Measurements from ENCODE around the gene ZNF496. TPM values are rescaled to one million over a fixed set of nuclear protein-coding genes. Genes with fewer than 3 reads are reported as not detected.
A peak's percentile ranks its signal among the peaks of the same experiment; 100 is the strongest.
"Not testable (repeated sequence)": the region's sequence is repeated elsewhere in the genome, so short reads cannot be mapped to it uniquely, and the experiment has no call there.

ZNF496 gene
- total RNA-seq = 1 to 10 TPM; 5.4 to 8.1 TPM
- total RNA-seq = 9.6 to 12.3 reads per million in 2 donors

- H3K27me3 Mint-ChIP-seq = no peaks in the 10 kb centered on the region
- H3K4me1 Mint-ChIP-seq = peaks cover 18% of the 10 kb centered on the region
- no peaks in the 10 kb centered on the region for H3K9me3 ChIP-seq (ENCODE audit: control insufficient read depth, low read length, poor library complexity, severe bottlenecking)
- peak within 1 kb of the TSS; percentile 32 for H3K27ac Mint-ChIP-seq
- DNase-seq = peak in 2 of 3 donors; percentile 11 to 23
- peaks cover 2% of the 10 kb centered on the region for H3K36me3 Mint-ChIP-seq (ENCODE audit: low read depth)
- H3K4me3 Mint-ChIP-seq = peak within 1 kb of the TSS; percentile 96
- peak; percentile 67 for ATAC-seq
Measured at GRCh38 chr1:247331525-247332214, at the start of gene ZNF496. ZNF496 (minus strand) TSS chr1:247331867; CDS start chr1:247329578, 2,289 bp downstream.

- DNase-seq (no peak), ATAC-seq (no peak)
- Mint-ChIP-seq H3K4me1 (peaks cover 3% of the 10 kb centered on the region), H3K27me3 (peaks cover 11% of the 10 kb centered on the region), H3K4me3 (no peak overlapping the region), H3K36me3 (ENCODE audit: low read depth) (no peaks in the 10 kb centered on the region), H3K27ac (no peak overlapping the region)
- H3K9me3 ChIP-seq (ENCODE audit: control insufficient read depth, low read length, poor library complexity, severe bottlenecking) = no peaks in the 10 kb centered on the region
Measured at GRCh38 chr1:247378334-247379073, 46.8 kb upstream of the ZNF496 start.

- DNase-seq; H3K4me3 Mint-ChIP-seq; ATAC-seq; H3K9me3 ChIP-seq (ENCODE audit: control insufficient read depth, low read length, poor library complexity, severe bottlenecking); H3K27ac Mint-ChIP-seq; H3K36me3 Mint-ChIP-seq (ENCODE audit: low read depth); H3K4me1 Mint-ChIP-seq: not testable (repeated sequence)
- H3K27me3 Mint-ChIP-seq = peaks cover 12% of the 10 kb centered on the region
Measured at GRCh38 chr1:247377656-247378055, 46.0 kb upstream of the ZNF496 start.

GRCh38 chr1:247376659-247377058, 45.0 kb upstream of the ZNF496 start:
- no peak for ATAC-seq
- Mint-ChIP-seq H3K27ac (no peak overlapping the region), H3K36me3 (ENCODE audit: low read depth) (no peaks in the 10 kb centered on the region)

GRCh38 chr1:247375747-247376146, 44.1 kb upstream of the ZNF496 start:
- Mint-ChIP-seq H3K27ac (no peak overlapping the region), H3K36me3 (ENCODE audit: low read depth) (no peaks in the 10 kb centered on the region), H3K4me1 (peaks cover 3% of the 10 kb centered on the region), H3K4me3 (no peak overlapping the region), H3K27me3 (peaks cover 23% of the 10 kb centered on the region)
- ATAC-seq = no peak
- DNase-seq = no peak
- H3K9me3 ChIP-seq (ENCODE audit: control insufficient read depth, low read length, poor library complexity, severe bottlenecking) = no peaks in the 10 kb centered on the region

More at GRCh38 chr1:247376659-247377058, 45.0 kb upstream of the ZNF496 start:
- no peak for DNase-seq
- Mint-ChIP-seq H3K4me1 (peaks cover 3% of the 10 kb centered on the region), H3K4me3 (no peak overlapping the region), H3K27me3 (peaks cover 22% of the 10 kb centered on the region)
- no peaks in the 10 kb centered on the region for H3K9me3 ChIP-seq (ENCODE audit: control insufficient read depth, low read length, poor library complexity, severe bottlenecking)

GRCh38 chr1:247374651-247375334, 43.1 kb upstream of the ZNF496 start:
- H3K4me3 Mint-ChIP-seq; ATAC-seq; H3K36me3 Mint-ChIP-seq (ENCODE audit: low read depth); DNase-seq; H3K9me3 ChIP-seq (ENCODE audit: control insufficient read depth, low read length, poor library complexity, severe bottlenecking); H3K4me1 Mint-ChIP-seq: not testable (repeated sequence)
- H3K27me3 Mint-ChIP-seq = peaks cover 23% of the 10 kb centered on the region
- peak overlapping the region; percentile 34 for H3K27ac Mint-ChIP-seq

- H3K36me3 Mint-ChIP-seq (ENCODE audit: low read depth) = no peaks in the 10 kb centered on the region
- peak; percentile 81 for ATAC-seq
- H3K27ac Mint-ChIP-seq = peak overlapping the region; percentile 34
- H3K27me3 Mint-ChIP-seq = peaks cover 28% of the 10 kb centered on the region
- H3K4me3 Mint-ChIP-seq = peak overlapping the region; percentile 79
- no peaks in the 10 kb centered on the region for H3K9me3 ChIP-seq (ENCODE audit: control insufficient read depth, low read length, poor library complexity, severe bottlenecking)
- H3K4me1 Mint-ChIP-seq = peaks cover 3% of the 10 kb centered on the region
- DNase-seq = peak; percentile 19 to 40 (median 23)
Measured at GRCh38 chr1:247373721-247374141, 42.1 kb upstream of the ZNF496 start.

GRCh38 chr1:247371801-247372259, 40.2 kb upstream of the ZNF496 start:
- Mint-ChIP-seq H3K4me1 (peaks cover 3% of the 10 kb centered on the region), H3K27ac (no peak overlapping the region), H3K4me3 (no peak overlapping the region), H3K27me3 (peaks cover 39% of the 10 kb centered on the region), H3K36me3 (ENCODE audit: low read depth) (no peaks in the 10 kb centered on the region)
- ATAC-seq = no peak
- no peak for DNase-seq
- H3K9me3 ChIP-seq (ENCODE audit: control insufficient read depth, low read length, poor library complexity, severe bottlenecking) = no peaks in the 10 kb centered on the region

- ATAC-seq = no peak
Measured at GRCh38 chr1:247370786-247371732, 39.4 kb upstream of the ZNF496 start.

GRCh38 chr1:247368490-247369145, 37.0 kb upstream of the ZNF496 start:
- Mint-ChIP-seq H3K4me1 (no peaks in the 10 kb centered on the region), H3K36me3 (ENCODE audit: low read depth) (no peaks in the 10 kb centered on the region), H3K4me3 (no peak overlapping the region), H3K27ac (no peak overlapping the region), H3K27me3 (peaks cover 48% of the 10 kb centered on the region)
- H3K9me3 ChIP-seq (ENCODE audit: control insufficient read depth, low read length, poor library complexity, severe bottlenecking) = no peaks in the 10 kb centered on the region
- no peak for DNase-seq
- no peak for ATAC-seq

More at GRCh38 chr1:247370786-247371732, 39.4 kb upstream of the ZNF496 start:
- no peak for DNase-seq
- H3K9me3 ChIP-seq (ENCODE audit: control insufficient read depth, low read length, poor library complexity, severe bottlenecking) = no peaks in the 10 kb centered on the region
- Mint-ChIP-seq H3K4me1 (peaks cover 3% of the 10 kb centered on the region), H3K27me3 (peaks cover 45% of the 10 kb centered on the region), H3K36me3 (ENCODE audit: low read depth) (no peaks in the 10 kb centered on the region), H3K4me3 (no peak overlapping the region), H3K27ac (no peak overlapping the region)

- Mint-ChIP-seq H3K4me3 (no peak overlapping the region), H3K4me1 (no peaks in the 10 kb centered on the region), H3K27ac (no peak overlapping the region), H3K36me3 (ENCODE audit: low read depth) (no peaks in the 10 kb centered on the region), H3K27me3 (peaks cover 48% of the 10 kb centered on the region)
- ATAC-seq = no peak
- no peak for DNase-seq
- H3K9me3 ChIP-seq (ENCODE audit: control insufficient read depth, low read length, poor library complexity, severe bottlenecking) = no peaks in the 10 kb centered on the region
Measured at GRCh38 chr1:247367786-247368422, 36.2 kb upstream of the ZNF496 start.

Data from T-helper 17 cell (primary cell).